ENCODE data around the gene SPG11.

DNA sequence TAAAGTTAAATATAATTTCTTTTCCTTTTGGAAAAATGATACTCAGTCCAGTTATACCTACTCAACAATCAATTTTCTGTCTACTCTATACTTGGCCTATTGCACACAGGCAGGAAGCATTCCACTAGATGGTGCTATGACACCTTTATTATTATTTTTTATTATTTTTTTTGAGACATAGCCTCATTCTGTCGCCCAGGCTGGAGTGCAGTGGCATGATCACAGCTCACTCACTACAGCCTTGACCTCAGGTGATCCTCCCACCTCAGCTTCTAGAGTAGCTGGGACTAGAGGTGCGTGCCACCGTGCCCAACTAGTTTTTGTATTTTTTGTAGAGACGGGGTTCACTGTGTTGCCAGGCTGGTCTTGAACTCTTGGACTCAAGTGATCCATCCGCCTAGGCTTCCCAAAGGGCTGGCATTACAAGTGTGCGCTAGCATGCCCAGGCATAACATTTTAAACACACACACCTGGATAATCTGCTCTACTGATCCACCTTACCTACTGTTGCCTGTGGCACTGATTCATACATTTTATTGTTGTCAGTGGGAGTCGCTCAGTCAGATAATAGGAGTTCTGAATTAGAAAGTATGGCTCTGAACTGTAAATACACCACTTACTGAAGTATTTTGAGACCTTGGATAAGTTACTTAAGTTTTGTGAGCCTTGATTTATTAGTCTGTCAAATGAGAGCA lies 70.3 kb downstream of the SPG11 start:
- TF ChIP-seq POLR2A (IDR thresholded peaks at IDR 0.05; ENCODE audit: low read depth, low read length) (no peak), CEBPB (IDR thresholded peaks at IDR 0.05; ENCODE audit: borderline replicate concordance in 1 of 2, low read depth in 2 of 2, low read length in 2 of 2) (no peak), BHLHE40 (IDR thresholded peaks at IDR 0.05; ENCODE audit: borderline replicate concordance in 1 of 2, low read depth in 2 of 2, low read length in 1 of 2) (no peak), MYC (IDR thresholded peaks at IDR 0.05; ENCODE audit: insufficient read depth, insufficient read length, insufficient replicate concordance, low read length, severe bottlenecking) (no peak), CREB1 (IDR thresholded peaks at IDR 0.05; ENCODE audit: low read depth) (no peak), BACH1 (IDR thresholded peaks at IDR 0.05; ENCODE audit: borderline replicate concordance) (no peak), MXI1 (IDR thresholded peaks at IDR 0.05; ENCODE audit: low read depth, low read length) (no peak), FOXK2 (IDR thresholded peaks at IDR 0.05) (no peak)
- TF ChIP-seq, protein P1, sequence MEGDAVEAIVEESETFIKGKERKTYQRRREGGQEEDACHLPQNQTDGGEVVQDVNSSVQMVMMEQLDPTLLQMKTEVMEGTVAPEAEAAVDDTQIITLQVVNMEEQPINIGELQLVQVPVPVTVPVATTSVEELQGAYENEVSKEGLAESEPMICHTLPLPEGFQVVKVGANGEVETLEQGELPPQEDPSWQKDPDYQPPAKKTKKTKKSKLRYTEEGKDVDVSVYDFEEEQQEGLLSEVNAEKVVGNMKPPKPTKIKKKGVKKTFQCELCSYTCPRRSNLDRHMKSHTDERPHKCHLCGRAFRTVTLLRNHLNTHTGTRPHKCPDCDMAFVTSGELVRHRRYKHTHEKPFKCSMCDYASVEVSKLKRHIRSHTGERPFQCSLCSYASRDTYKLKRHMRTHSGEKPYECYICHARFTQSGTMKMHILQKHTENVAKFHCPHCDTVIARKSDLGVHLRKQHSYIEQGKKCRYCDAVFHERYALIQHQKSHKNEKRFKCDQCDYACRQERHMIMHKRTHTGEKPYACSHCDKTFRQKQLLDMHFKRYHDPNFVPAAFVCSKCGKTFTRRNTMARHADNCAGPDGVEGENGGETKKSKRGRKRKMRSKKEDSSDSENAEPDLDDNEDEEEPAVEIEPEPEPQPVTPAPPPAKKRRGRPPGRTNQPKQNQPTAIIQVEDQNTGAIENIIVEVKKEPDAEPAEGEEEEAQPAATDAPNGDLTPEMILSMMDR (IDR thresholded peaks at IDR 0.05 in 2 of 3, conservative IDR thresholded peaks at IDR 0.05 in 1 of 3; ENCODE audit: control insufficient read depth in 2 of 3, extremely low read depth in 1 of 3, insufficient read depth in 1 of 3, low read depth in 3 of 3, low read length in 3 of 3): peak; percentile 42 to 54 (median 42); a peak in 5 of 6 replicates
